ENCODE results near the gene EGFLAM.

- no peak for TF ChIP-seq CTCF (IDR thresholded peaks at IDR 0.05)
- no peak for TF ChIP-seq POLR2AphosphoS5 (IDR thresholded peaks at IDR 0.05)
Observed at GRCh38 chr5:38295751-38296150, 37.4 kb downstream of the EGFLAM start.
